NCI-H1436 (cell line): ENCODE data around the gene NKD2.
"Not testable (repeated sequence)": the region's sequence is repeated elsewhere in the genome, so short reads cannot be mapped to it uniquely, and the experiment has no call there.

Experiments
- DNase-seq: peaks from one replicate; lab custom pipeline; 2025; lab: John Stamatoyannopoulos, UW

Gene NKD2

DNA sequence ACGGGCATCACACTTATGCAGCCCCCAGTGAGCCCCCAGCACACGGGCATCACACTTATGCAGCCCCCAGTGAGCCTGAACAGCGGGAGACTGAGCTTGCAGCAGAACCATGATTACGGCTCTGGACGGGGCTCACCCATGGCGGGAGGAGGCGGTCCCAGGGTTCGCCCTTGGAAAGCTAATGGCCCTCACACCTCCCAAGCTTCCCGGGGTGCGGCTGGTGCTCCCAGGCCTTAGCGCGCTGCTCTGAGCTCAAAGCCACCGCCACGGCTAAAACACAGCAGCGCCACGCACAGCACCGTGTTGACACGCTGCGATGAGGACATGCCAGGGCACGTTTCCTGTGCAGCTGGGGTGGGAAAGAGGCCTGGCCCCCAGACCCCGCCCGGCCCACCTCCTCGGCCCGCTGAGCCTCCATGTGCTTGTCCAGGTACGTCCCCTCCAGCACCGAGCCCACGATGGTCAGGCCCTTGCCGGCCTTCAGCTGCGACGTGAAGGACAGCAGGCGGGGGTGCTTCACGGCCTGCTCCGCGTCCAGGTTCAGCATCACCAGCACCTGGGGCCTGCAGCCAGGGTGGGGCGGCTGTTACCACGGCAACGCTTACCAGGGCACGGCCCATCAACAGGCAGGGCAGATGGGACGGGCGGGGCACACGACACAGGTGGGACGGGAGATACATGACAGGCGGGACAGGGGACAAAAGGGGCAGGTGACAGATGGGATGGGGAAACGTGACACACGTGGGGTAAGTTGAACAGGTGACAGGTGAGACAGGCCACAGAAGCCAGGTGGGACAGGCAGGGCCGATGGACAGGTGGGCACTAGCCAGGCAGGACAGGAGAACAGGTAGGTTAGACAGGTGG is 64.9 kb downstream of the NKD2 start:
- DNase-seq: no peak

DNA sequence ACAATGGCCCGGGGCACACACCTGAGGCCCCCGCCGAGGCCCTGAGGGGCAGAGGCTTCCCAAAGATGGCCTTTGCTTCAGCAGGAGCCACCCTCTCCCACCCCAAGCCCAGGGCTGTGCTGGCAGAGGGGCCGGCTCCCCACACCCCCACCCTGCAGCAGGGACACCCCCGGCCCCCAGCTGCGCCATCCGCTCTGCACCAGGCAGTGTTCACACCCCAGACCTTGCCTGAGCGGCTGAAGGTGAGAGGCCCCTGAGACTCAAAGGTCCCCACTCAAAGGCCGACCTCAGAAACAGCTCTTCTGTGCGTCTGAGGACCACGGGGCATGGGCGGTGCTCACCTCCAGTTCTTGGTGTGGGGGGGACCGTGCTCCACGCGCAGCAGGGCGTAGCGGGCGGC is 65.6 kb downstream of the NKD2 start:
- no peak for DNase-seq

DNA sequence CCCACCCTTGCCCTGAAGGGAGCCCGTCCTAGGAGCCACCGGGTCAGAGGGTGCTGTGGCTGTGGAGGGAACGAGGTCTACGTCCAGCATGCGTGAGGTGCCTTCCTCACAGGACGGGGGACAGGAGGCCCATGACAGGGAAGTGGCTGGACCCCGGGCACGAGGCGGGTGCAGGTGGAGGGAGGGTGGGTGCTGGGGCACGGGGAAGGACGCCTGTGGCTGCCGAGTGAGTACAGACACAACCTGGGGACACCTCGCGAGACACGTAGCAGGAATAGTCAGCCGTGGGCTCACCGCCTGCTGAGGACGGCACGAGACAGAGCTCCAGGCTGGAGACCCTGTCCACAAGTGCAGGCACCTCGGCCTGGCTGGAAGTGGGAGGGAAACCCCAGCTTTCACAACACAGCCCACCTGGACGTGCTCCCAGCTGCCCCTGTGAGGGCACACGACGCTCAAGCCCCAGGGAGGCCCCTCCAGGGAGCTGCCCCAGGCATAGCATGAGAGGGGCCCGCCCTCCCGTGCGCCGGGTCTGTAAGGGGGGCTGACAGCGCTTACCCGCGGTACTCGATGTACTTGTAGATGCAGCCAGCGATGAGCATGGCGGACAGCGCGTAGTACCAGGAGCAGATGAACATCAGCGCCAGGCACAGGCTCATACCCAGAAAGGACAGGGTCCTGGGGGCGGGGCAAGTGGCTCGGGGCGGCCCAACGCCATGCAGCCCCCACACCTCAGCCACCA is 66.4 kb downstream of the NKD2 start:
- DNase-seq: no peak

- no peak for DNase-seq
Measured at GRCh38 chr5:1075555-1075881, 66.9 kb downstream of the NKD2 start.

GRCh38 chr5:1075931-1076330 is 67.3 kb downstream of the NKD2 start:
- DNase-seq: no peak

GRCh38 chr5:1076406-1076805 is 67.8 kb downstream of the NKD2 start:
- DNase-seq: no peak

DNA sequence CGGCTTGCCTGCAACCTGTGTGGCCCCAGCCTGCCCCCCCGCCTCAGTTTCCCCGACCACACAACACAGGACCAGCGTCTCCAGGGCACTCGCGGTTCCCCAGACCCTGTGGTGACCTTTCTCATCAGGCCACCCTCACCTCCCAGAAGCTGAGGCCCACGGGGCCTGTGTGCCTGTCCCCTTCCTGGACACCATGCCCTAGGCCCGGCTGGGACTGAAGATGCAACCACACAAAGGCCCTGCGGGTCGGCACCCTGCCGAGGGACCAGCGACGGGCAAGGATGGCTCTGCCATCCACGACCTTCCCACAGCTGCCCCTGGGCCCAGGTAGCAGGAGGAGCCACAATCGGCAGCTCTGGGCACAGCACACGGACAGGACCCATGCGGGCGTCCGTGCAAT is 68.4 kb downstream of the NKD2 start:
- no peak for DNase-seq

- DNase-seq: no peak
Measured at GRCh38 chr5:1077491-1078020, 69.0 kb downstream of the NKD2 start.

- DNase-seq: no peak
Measured at GRCh38 chr5:1078206-1078605, 69.6 kb downstream of the NKD2 start.

GRCh38 chr5:1078851-1079250 is 70.2 kb downstream of the NKD2 start:
- DNase-seq: no peak

DNA sequence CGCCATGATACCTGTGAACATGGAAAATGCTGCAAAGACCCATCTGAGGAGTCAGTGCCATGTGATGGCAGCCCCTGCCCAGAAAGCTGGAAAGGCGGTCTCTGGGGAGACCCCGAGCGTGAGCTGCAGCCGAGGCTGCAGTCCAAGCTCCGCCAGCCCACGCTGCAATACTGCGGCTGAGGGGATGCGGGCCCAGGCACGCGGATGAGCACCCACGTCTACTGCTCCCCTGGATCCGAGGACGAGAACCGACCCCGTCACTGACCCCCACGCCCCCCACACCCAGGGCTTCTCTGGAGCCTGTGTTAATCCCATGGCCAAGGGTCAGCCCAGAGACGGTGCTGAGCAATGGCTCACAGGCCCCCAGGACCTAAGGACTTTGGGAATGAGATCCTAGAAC is 70.9 kb downstream of the NKD2 start:
- DNase-seq: no peak

DNA sequence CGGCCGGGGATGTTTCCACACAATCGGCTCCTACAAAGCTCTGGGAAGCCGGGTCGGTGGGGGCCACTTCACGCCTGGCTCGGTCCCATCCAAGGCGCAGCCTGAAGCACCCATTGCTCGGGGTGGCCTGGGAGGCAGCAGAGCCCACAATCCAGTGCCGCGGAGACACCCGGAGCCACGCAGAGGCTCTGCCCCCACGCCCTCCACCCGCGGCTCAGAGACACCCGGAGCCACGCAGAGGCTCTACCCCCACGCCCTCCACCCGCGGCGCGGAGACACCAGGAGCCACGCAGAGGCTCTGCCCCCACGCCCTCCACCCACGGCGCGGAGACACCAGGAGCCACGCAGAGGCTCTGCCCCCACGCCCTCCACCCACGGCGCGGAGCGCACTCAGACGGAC is 71.4 kb downstream of the NKD2 start:
- no peak for DNase-seq

- DNase-seq: no peak
Measured at GRCh38 chr5:1080432-1080831, 71.8 kb downstream of the NKD2 start.

- no peak for DNase-seq
Measured at GRCh38 chr5:1081519-1081918, 72.9 kb downstream of the NKD2 start.

DNA sequence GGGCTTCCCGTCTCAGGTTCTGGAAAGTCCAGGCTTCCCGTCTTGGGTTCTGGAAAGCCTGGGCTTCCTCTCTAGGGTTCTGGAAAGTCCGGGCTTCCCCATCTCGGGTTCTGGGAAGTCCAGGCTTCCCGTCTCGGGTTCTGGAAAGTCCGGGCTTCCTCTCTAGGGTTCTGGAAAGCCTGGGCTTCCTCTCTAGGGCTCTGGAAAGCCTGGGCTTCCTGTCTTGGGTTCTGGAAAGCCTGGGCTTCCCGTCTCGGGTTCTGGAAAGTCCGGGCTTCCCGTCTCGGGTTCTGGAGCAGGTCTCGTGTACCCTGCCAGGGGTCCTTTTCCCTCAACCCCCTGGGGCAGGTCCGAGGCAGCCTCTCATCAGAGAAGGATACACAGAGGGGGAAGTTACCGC is 74.4 kb downstream of the NKD2 start:
- DNase-seq: not testable (repeated sequence)

DNA sequence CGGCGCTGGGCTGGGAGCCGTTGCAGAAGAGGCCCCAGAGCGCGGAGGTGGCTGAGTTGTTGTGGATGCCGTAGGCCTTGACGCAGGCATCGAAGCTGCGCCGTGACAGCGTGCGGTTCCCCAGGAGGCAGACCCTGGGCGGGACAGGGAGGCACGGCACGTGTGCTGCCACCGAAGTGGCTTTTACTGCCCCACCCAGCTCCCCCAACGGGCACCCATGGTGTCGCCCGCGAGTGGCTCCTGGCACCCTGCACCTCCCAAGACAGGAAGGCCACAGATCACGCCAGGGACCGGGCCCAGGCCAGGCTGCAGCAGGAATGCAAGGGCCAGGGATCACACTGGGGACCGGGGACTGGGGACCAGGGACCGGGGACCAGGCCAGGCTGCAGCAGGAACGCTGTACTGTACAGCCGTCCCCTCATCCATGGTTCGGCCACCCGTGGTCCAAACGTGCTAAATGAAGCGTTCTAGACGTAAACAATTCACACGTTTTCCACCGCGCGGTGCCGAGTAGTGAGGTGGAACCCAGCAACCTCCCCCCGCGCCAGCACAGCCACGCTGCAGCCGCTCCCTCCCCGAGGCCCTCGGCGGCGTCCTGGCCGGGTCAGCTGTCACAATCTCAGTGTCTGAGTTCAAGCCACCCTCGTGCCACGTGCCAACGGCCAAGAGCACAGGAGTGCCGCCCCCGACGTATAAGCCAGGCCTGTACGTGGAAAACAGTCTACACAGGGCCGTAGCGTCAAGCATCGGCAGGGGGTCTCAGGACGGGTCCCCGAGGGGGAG is 75.4 kb downstream of the NKD2 start:
- no peak for DNase-seq

- no peak for DNase-seq
Measured at GRCh38 chr5:1085391-1085790, 76.8 kb downstream of the NKD2 start.

- DNase-seq: no peak
Measured at GRCh38 chr5:1086137-1086536, 77.5 kb downstream of the NKD2 start.

DNA sequence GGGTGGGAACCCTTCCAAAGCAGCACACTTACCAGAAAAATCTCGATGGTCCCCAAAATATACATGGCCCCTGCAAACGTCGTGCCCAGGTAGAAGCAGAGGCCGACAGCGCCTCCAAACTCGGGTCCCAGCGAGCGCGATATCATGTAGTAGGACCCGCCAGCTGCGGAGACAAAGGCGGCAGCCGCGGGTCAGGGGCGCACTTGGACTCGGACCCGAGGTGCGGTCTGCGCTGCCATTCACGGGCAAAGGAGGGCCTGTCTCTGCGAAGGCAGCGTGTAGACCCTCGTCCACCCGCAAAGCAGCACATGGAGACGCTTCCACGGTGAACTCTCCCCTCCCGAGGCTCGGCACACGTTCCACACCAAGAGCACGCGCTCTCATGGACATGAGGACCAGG is 78.3 kb downstream of the NKD2 start:
- no peak for DNase-seq

DNA sequence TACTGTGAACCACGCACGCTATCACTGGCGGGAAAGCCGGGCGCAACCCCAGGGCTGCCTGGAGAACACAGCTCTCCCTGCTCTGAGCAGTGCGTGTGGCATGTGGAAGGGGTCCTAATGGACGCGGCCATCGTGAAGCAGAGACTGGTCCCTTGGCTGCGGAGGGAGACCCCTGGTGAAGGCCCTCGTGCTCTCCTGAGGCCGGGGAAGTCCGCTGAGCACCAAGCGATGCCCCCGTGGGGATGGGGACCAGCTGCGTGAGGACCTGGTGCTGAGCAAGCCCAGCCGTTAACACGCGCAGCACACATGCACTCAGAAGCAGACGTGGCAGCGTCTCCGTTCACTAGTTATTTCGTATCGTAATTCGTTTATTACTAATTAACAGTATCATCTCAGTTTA is 78.8 kb downstream of the NKD2 start:
- no peak for DNase-seq

DNA sequence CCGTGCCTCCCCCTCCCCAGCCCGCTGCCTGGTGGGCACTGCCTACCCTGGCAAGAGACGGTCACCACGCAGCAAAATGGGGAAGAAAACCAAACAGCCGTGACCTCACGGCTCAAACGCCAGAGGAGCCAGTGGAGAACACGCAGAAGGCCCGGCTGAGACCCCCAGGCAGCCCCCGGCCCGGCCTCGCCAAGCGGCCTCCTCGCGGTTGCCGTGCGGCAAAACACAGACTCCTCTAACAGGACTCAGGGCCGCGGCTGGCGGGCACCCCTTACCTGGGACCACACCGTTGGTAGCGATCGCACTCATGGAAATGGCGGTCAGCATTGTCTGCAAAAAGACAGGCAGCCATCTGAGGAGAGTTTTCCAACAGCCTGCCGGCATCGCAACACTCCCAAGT is 79.4 kb downstream of the NKD2 start:
- DNase-seq: no peak
